PC-3 (cell line): Measurements from ENCODE around the gene GABRG3.

Experiments
- CTCF ChIP-seq: fragments of 300-600 bp; sonication (generic); conservative IDR thresholded peaks from 2 replicates; pipeline ENCODE4 v1.5.1; 2017; ENCODE audit warnings: antibody characterized with exemption, low read depth, mild to moderate bottlenecking, low read length
- EZH2 ChIP-seq: fragments of 300-600 bp; sonication (generic); IDR thresholded peaks from one replicate; pipeline ENCODE4 v1.6.1; 2017; ENCODE audit warnings: antibody characterized with exemption, mild to moderate bottlenecking, low read length; ENCODE audit not compliant: unreplicated experiment
- EZH2phosphoT487 ChIP-seq: fragments of 300-600 bp; sonication (generic); IDR thresholded peaks from 2 replicates; pipeline ENCODE4 v1.6.1; 2018; ENCODE audit warnings: mild to moderate bottlenecking, antibody characterized with exemption, low read length, borderline replicate concordance

- TF ChIP-seq CTCF (no peak), EZH2 (no peak), EZH2phosphoT487 (no peak)
These were observed 211.7 kb downstream of the GABRG3 start for GRCh38 chr15:27182561-27183110.
